Measurements from ENCODE around the gene MRPL40.

DNA sequence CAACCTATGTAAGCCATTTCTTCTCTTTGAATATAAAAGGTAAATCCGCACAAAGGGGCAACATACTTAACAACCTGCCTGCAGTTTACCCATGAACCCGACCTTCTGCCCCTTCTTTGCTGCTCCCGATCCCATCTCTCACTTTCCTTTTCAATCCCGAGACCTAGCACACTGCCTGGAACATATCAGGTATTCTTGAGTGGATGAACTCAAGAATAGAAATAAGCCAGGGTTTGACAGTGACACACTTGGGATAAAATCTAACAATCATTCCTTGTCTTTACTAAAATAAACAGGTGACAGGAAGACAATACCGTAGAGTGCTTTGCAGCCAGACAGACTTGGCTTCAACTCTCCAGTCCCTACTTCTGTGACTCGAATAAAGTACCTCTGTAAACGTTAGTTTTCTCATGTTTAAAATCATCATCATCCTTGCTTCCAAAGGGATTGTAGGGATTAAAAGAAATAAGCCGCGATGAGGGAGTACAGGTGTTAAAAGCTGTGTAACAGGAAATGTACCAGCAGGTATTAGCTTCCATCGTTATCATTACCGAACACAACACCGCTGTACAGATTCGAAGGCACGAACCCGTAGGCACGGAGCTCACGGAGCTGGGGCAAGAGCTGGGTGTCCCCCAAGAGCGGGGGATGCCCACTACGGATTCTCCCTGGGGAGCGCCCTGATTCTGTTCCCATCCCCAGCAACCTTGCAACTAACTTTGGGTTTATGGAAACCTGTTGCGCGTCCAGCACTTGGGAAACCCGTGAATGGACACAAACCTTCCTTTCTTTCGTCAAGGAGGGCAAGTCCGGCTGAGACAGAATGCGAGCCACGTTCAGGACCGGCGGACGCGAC lies 45.9 kb downstream of the MRPL40 start:
- TF ChIP-seq YY1 (IDR thresholded peaks at IDR 0.05; ENCODE audit: extremely low read depth, insufficient replicate concordance, low read depth, low read length) (no peak), CBX3 (IDR thresholded peaks at IDR 0.05; ENCODE audit: low read depth) (no peak), RAD21 (IDR thresholded peaks at IDR 0.05; ENCODE audit: low read depth) (no peak)
